ENCODE data around the gene CLEC2L. TPM values are rescaled to one million over a fixed set of nuclear protein-coding genes. Genes with fewer than 3 reads are reported as not detected.

The CLEC2L gene
- total and polyA plus RNA-seq, 2 donors (not counting 1 experiment from before 2014, with no cell fraction given), result not detected

GRCh38 chr7:139560678-139561077 is 37.2 kb downstream of the CLEC2L start:
- Histone ChIP-seq H3K79me2 (ENCODE audit: control insufficient read depth, insufficient read depth, low read length) (no peaks in the 10 kb centered on the region), H3K9ac (ENCODE audit: insufficient read depth, low read length) (no peak overlapping the region), H3K36me3 (ENCODE audit: control insufficient read depth, insufficient read depth, low read length) (no peaks in the 10 kb centered on the region), H3K9me3 (ENCODE audit: control insufficient read depth, insufficient read depth, low read depth, low read length) (no peaks in the 10 kb centered on the region), H2AFZ (ENCODE audit: low read length) (no peak overlapping the region), H3K27me3 (ENCODE audit: control insufficient read depth, insufficient read depth, low read length) (no peaks in the 10 kb centered on the region), H4K20me1 (ENCODE audit: control insufficient read depth, extremely low read depth, insufficient read depth, low read length) (no peaks in the 10 kb centered on the region), H3K4me1 (ENCODE audit: control insufficient read depth, extremely low read depth, insufficient read depth, low read length) (no peaks in the 10 kb centered on the region), H3K4me3 (replicated peaks in 1 of 4; ENCODE audit: control extremely low read depth in 1 of 4, insufficient read depth in 1 of 4, low read depth in 3 of 4, low read length in 4 of 4) (no peak overlapping the region), H3K4me2 (ENCODE audit: extremely low read depth, insufficient read depth, low read length) (no peak overlapping the region), H3K27ac (ENCODE audit: insufficient read depth, low read length) (no peak overlapping the region)
- DNase-seq (ENCODE audit: low read depth in 2 of 2), result no peak
- TF ChIP-seq CTCF (conservative IDR thresholded peaks at IDR 0.05 in 1 of 2, IDR thresholded peaks at IDR 0.05 in 1 of 2; ENCODE audit: low read depth in 1 of 2, low read length in 2 of 2), result no peak
- no peak for TF ChIP-seq EZH2 (IDR thresholded peaks at IDR 0.05; ENCODE audit: low read length, missing control alignments)

GRCh38 chr7:139562491-139562890 is 39.0 kb downstream of the CLEC2L start:
- Histone ChIP-seq H3K4me1 (ENCODE audit: control insufficient read depth, extremely low read depth, insufficient read depth, low read length) (no peaks in the 10 kb centered on the region), H3K4me2 (ENCODE audit: extremely low read depth, insufficient read depth, low read length) (no peak overlapping the region), H3K79me2 (ENCODE audit: control insufficient read depth, insufficient read depth, low read length) (no peaks in the 10 kb centered on the region), H3K9ac (ENCODE audit: insufficient read depth, low read length) (no peak overlapping the region), H3K27ac (ENCODE audit: insufficient read depth, low read length) (no peak overlapping the region), H3K27me3 (ENCODE audit: control insufficient read depth, insufficient read depth, low read length) (no peaks in the 10 kb centered on the region), H2AFZ (ENCODE audit: low read length) (no peak overlapping the region), H3K9me3 (ENCODE audit: control insufficient read depth, insufficient read depth, low read depth, low read length) (no peaks in the 10 kb centered on the region), H3K36me3 (ENCODE audit: control insufficient read depth, insufficient read depth, low read length) (no peaks in the 10 kb centered on the region), H4K20me1 (ENCODE audit: control insufficient read depth, extremely low read depth, insufficient read depth, low read length) (no peaks in the 10 kb centered on the region), H3K4me3 (replicated peaks in 1 of 4; ENCODE audit: control extremely low read depth in 1 of 4, insufficient read depth in 1 of 4, low read depth in 3 of 4, low read length in 4 of 4) (no peak overlapping the region)
- TF ChIP-seq CTCF (conservative IDR thresholded peaks at IDR 0.05 in 1 of 2, IDR thresholded peaks at IDR 0.05 in 1 of 2; ENCODE audit: low read depth in 1 of 2, low read length in 2 of 2) (no peak), EZH2 (IDR thresholded peaks at IDR 0.05; ENCODE audit: low read length, missing control alignments) (no peak)
- no peak for DNase-seq (ENCODE audit: low read depth in 2 of 2)

GRCh38 chr7:139562961-139563565 is 39.6 kb downstream of the CLEC2L start:
- DNase-seq (ENCODE audit: low read depth in 2 of 2), result no peak
- H3K27me3 ChIP-seq (ENCODE audit: control insufficient read depth, insufficient read depth, low read length), result no peaks in the 10 kb centered on the region
- H3K4me1 ChIP-seq (ENCODE audit: control insufficient read depth, extremely low read depth, insufficient read depth, low read length), result no peaks in the 10 kb centered on the region
- H3K79me2 ChIP-seq (ENCODE audit: control insufficient read depth, insufficient read depth, low read length), result no peaks in the 10 kb centered on the region
- H3K36me3 ChIP-seq (ENCODE audit: control insufficient read depth, insufficient read depth, low read length), result no peaks in the 10 kb centered on the region
- no peak overlapping the region for H3K4me2 ChIP-seq (ENCODE audit: extremely low read depth, insufficient read depth, low read length)
- no peak overlapping the region for H3K4me3 ChIP-seq (replicated peaks in 1 of 4; ENCODE audit: control extremely low read depth in 1 of 4, insufficient read depth in 1 of 4, low read depth in 3 of 4, low read length in 4 of 4)
- H3K9me3 ChIP-seq (ENCODE audit: control insufficient read depth, insufficient read depth, low read depth, low read length), result no peaks in the 10 kb centered on the region
- no peak overlapping the region for H2AFZ ChIP-seq (ENCODE audit: low read length)
- H3K27ac ChIP-seq (ENCODE audit: insufficient read depth, low read length), result no peak overlapping the region
- no peak for TF ChIP-seq EZH2 (IDR thresholded peaks at IDR 0.05; ENCODE audit: low read length, missing control alignments)
- no peak for TF ChIP-seq CTCF (conservative IDR thresholded peaks at IDR 0.05 in 1 of 2, IDR thresholded peaks at IDR 0.05 in 1 of 2; ENCODE audit: low read depth in 1 of 2, low read length in 2 of 2)
- no peak overlapping the region for H3K9ac ChIP-seq (ENCODE audit: insufficient read depth, low read length)
- no peaks in the 10 kb centered on the region for H4K20me1 ChIP-seq (ENCODE audit: control insufficient read depth, extremely low read depth, insufficient read depth, low read length)
